Measurements from ENCODE around the gene DCAF5.
A peak's percentile ranks its signal among the peaks of the same experiment; 100 is the strongest.
"Not testable (repeated sequence)": the region's sequence is repeated elsewhere in the genome, so short reads cannot be mapped to it uniquely, and the experiment has no call there.

DCAF5 gene

DNA sequence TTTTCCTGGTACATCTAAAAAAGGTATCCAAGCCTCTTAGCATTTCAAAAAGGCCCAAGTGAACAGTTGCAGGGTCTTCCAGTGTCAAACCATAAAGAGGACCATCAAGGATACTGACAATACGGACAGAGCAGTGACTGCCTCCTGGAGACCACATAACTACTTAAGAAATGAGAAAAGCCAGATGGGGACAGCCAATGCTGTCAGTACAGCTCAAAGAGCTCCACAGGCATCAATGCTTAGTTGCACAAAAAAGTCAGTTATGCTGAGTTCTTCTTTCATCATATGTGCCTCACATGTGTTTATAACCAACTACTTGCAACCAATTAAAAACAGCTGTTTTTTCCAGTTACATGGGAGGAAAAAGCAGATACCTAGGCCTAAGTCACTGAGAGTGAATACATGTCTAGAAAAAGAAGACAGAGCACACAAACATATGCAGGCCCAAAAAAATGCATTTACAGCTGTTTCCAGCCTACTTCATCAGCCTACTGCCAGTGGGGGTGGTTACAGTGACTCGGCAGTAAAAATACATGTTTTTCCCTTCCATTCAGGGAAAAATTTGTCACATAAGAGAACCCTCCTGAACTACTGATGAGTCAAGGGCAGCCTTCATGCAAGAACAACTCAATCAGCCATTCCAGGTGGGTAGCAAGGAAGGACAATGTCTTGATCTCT lies 84.0 kb downstream of the DCAF5 start:
- DNase-seq (ENCODE audit: low spot score), result peak; percentile 67

DNA sequence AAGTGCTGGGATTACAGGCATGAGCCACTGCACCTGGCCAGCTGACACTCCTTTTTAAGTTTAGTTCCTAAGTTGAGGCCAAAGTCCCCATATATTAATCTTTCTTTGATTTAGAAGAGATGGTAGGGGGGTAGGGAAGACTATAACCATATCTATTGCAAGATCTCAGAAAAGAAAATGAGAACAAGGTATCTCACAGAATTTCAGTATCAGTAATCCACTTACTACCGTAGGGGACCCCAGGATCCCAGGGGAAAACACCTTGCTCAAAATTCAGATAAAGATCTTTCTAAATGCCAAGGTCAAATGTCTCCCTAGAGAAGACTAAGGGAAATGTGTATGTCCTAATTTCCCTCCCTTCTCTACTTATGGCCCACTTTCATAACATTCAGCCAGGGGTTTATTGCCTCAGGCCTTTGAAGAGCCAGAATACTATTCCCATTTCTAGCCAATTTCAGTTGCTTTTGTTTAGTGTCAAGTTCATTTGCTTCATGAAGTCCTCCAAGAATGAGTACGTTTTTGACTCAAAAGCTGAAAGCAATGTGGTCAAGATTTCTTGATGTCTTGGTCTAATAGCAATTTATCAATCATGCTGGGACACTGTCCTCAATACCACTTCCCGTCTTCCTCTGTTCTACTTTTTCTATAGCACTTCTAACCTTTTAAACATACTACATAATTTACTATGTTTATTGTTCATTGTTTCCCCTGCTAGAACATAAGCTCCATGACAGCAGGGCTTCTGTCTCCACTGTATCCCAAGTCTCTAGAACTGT lies 86.3 kb downstream of the DCAF5 start:
- DNase-seq (ENCODE audit: low spot score), result no peak

DNA sequence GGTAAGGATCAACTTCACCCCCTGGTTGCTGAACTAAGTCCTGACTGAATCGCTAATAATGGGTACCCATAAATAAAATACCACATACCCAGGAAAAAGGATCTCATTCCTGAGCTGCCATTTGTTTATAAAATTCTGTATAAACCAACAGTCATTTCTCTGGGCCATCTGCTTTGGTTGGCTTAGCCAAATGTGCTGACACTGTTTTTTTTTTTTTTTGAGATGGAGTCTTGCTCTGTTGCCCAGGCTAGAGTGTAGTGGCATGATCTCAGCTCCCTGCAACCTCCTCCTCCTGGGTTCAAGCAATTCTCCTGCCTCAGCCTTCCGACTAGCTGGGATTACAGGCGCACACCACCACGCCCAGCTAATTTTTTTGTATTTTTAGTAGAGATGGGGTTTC lies 87.0 kb downstream of the DCAF5 start:
- not testable (repeated sequence) for DNase-seq (ENCODE audit: low spot score)

DNA sequence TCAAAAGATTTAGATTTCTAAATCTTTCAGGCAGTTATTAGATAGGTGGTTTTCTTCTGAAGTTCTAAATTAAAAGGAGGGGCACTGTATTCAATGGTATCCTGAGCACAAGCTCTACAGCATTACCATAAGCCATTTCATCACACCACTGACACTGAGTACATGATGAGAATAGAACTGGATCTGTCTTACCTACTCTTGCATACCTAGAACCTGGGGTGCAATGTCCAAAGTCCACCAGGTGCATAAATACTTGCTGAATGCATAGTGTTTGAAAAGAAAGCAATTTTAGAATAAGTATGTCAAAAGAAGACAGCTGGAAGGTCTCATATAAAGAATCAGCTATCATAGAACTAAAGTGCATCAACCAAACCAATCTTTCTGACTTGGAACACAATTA lies 88.3 kb downstream of the DCAF5 start:
- DNase-seq (ENCODE audit: low spot score), result no peak

DNA sequence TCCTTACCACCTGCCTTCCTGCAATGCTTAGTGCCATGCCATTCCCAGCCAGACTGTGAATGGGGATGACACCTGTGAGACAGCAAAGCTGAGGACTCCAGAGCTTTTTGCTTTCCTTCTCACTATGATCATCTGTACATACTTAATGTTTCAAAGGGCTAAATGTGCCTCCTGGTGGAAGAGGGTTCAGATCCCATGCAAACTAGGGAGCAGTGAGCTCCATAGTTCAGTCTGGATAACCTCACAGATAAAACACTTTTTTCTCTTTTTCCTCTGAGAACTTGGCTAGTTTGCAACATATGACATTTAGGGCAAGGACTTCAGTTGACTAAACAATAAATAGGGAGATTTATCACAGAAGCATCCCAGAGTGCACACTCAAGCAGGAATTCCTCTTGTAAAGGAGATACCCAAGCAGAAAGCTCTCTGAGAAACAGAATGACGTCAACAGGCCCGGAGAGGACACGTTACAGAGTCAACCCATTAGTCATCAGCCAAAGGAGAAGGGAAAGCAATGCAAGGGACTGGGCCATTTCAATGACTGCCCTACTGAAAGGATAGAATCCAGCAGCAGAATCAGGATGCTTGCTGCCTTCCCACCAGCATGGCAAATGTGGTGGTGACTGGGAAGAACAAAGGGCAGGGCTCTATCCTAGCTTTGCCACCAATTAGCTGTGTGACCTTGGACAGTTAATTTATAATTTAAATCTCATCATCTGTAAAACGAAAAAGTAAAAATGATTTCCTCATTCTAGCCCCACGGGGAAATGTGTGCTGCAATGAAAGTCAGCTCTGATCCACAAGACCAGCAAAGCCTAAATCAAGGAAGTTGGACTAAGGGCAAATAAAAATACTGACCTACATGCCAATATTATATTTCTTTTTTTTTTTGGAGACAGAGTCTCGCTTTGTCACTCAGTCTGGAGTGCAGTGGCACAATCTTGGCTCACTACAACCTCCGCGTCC lies 93.0 kb downstream of the DCAF5 start:
- no peak for DNase-seq (ENCODE audit: low spot score)

DNA sequence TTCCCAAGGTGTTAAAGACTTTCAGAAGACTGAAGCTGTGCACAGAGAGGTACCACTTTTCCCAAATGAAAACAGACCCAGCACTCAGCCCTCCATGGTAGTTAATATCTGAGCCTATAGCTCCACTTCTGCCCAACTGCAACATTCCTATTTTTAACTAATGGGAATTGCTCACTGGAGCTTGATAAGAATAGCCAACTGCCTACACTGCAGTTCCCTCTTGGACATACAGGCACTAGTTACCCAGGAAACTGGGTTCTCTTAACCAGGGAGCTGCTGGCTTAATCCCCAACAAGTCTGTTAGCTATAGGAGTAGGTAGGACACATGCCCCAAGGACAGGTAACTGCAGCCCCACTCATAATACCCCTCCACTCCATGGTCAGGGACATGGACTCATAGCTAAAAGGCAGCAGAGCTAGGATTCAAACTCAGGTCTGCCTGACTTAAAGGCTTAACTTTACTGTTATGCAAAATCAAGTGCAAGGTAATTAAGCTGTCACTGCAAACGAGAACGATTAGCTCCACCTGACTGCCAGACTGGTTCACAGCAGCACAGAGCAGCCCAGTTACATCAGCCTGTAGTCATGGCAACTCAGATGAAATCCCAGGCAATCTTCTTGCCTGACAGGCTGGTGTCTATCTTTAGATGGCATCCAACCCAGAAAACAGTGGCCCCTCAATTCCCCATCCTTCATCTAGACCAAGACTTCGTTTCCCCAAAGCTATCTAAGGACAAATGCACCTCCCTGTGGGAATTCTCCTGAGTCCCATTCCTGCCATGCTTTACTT lies 96.7 kb downstream of the DCAF5 start:
- DNase-seq (ENCODE audit: low spot score), result peak; percentile 83

DNA sequence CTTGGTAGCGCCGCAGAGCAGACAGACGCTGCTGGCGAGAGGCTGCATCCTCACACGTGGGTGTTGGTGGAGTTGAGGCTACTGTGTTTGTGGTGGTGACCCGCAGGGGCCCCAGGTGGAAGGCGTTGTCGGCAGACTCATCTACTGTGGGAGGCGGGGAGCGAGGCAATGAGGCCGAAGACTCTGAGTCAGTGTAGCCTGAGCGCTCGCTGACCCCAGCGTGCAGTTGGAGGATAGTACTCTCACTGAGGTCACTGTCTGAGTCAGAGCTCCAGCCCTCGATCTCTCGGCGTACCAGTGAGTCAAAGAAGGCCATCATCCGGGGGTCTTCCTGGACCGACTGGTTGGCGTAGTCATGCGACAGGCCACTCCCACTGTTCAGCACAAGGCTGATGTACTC lies 97.8 kb downstream of the DCAF5 start:
- no peak for DNase-seq (ENCODE audit: low spot score)

DNA sequence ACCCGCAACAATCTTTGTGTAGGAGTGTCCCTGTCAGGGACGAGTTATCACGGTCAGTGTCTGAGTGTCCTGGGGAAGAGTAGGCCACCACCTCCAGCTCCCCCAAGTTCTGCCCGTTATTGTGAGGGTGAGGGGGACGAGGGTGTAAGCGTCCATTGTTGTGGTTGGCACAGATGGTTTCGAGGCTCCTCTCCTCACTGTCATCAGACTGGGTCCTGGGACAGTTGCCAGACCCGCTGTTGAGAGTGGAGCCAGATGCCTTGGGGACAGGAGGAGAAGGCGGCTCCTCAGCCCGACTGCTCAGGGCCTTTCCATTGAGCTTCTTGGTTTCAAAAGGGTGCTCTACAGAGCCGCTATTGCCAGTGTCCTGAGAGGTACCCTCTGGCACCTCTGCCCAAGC lies 98.9 kb downstream of the DCAF5 start:
- DNase-seq (ENCODE audit: low spot score), result no peak

DNA sequence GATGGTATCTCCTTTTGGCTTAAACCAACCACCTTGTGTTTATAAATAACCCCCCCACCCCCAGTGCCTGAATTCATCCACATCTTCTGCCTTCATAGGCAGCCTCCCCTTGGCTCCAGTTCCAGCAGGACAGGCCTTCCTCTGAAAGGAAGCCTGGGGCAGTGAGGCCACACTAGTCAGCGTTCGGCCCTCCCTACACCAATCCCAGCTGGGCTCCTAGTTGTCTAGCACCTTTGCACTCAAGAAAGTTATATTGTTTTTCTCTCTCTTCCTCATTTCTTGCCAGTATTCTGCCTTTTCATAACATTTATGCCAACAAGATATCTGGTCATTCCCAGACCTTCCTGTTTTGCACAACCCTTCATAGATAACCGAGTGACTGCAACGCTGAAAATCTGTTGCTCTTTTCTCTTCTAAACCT lies 100.7 kb downstream of the DCAF5 start:
- no peak for DNase-seq (ENCODE audit: low spot score)

DNA sequence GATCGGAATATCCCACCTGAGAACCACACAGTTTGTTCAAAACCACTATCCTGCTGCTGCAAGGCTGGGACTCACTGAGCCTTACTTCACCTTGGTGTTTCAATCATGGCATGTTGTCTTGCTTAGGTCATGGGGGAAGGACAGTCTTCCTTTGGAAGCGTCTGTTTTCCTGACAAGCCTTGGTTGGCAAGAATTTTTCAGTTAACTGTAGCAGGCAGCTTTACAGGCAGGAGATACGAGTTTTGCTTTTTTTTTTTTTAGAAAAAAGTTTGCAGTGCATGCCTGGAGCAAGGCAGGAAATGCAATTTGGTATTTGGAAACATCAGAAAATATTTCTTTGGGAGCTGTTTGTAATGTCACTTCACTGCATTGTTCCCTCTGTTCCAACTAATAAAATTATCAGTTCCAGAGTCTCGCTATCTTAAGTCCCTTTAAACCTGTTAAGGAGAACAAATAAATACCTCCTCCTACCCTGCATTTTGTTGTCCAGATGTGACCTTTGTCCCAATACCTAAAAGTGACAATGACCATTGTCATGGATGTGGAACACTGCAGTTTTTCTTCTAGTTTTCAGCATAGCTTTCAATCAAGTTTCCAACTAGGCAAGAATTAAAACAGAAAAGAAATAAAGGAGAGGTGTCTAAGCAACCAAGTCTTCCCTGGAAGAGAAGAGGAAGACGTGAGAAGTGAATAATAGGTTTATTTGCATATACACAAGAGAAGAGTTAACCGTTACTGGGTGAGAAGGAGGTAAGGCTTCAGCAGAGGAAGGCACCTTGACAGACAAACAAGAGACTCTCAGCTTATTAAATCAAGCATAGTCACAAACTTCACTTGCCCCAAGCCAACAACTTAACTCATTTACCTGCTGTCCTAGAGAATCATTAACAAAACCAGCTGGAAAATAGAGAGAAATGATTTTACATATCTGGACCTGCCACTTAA lies 102.4 kb downstream of the DCAF5 start:
- DNase-seq (ENCODE audit: low spot score), result no peak

DNA sequence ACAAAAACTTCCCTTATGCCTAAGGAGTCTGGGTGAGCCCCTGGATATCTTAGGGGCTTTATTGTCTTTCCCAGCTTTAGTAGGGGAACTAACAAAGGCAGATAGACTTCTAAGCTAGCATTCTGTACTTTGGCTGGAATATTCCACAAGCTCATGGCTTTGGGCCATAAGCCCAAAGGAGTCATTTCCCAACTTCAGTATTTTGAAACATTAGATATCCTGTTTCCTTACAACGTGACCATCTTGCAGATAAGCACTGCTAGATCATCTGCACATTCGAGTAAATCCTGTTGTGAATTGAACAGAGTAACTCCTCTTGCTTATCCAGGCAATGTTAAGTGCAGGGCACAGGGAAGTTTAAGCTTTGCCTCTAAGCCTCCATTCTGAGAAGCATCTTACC lies 103.2 kb downstream of the DCAF5 start:
- DNase-seq (ENCODE audit: low spot score), result no peak

DNA sequence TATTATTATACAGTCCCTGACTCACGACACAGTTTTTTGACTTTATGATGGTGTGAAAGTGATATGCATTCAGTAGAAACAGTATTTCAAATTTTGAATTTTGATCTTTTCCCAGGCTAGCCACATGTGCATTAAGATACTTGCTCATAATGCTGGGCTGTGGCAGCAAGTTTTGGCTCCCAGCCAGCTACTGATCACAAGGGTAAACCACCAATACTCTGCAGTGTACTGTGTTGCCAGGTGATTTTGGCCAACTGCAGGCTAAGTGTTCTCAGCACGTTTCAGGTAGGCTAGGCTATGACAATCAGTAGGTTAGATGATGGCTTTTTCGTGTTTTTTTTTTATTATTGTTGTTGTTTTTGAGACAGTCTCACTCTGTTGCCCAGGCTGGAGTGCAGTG lies 104.5 kb downstream of the DCAF5 start:
- DNase-seq (ENCODE audit: low spot score), result no peak

DNA sequence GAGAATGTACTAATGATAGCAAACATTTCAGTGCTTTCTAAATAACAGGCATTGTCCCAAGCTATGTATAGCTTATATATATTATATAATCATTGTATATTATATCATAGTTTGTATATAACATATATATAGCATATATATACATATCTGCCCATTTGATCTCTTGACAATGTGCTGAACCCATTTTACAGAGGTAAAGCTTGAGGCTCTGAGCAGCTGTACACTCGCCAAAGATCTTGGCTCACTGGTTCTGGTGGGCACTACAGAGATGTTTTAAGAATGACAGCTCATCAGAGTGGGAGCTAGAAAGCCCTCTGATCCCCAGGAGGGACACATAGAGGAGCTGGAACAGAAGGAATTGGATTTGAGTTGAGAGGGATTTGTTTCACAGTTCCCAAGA lies 105.7 kb downstream of the DCAF5 start:
- no peak for DNase-seq (ENCODE audit: low spot score)

DNA sequence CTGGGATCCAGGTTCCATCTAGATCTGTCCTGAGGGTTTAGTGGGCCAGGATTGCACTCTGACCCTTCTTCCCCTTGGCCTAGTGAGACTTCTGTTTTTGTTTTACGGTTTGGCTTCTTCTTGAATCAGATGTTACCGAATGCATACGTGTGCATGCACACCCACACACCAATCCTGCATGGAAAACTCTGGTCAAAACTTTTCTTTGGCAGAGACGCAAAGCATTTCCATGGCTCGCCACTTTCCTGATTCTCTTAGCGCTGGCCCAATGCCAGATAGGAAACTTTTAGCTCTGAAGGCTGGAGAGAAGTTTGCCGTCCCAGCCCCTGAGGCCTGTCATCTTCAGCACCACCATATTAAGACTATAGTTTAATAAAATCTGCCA lies 106.5 kb downstream of the DCAF5 start:
- DNase-seq (ENCODE audit: low spot score), result no peak

DNA sequence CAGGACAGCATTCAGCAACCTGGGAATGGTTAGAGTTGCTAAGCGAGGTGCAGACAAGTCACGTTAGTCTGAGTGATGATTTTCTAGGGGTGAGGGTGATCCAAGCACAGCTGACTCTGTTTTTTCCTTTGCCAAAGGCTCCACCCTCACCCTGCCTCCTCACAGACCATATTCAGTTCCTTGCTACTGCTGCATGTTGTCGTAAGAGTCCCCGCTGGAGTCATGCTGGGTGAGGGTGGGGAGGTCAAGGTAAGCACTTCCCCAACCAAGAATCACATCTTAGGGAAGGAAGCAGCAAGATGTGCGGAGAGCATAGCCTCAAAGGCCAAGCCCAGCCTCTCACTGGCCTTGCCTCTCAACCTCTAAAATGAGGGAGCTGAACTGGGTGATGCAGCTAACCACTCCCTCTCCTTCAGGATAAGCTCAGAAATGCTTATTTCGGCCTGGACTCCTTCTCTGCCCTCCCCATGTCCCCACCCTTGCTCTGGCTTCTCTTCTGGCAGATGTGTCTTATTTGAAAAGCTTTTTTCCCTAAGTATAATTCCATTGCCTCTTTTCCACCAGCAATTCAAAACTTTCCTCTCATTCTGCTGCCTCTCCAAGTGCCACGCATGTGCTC lies 107.0 kb downstream of the DCAF5 start:
- no peak for DNase-seq (ENCODE audit: low spot score)

DNA sequence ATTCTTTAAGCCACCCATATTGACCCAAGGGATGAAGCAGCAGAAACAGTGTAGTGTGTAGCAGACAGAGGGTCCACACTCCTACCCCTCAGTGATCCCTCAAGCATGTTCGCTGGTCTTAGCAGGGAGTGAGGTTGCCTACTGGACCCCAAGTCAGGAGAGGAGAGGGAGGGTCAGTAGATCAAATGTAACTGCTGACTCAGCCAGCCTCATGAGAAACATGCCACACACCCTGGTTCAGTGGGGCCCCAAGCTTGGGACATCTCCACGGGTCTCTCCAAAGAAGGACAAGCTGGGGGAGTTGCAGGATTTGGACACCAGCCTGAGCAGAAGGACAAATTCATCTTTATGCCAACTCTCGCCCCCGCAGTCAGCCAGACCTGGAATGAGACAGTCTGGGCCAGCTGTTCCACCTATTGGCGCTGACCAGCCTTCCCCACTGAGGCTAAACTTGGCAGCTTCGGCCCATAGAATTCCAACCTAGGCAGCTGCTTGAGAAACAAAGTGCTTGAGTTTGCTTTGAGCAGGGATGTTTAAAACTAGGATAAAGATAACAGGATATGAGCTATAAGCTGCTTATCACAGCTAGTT lies 107.9 kb downstream of the DCAF5 start:
- DNase-seq (ENCODE audit: low spot score), result no peak

DNA sequence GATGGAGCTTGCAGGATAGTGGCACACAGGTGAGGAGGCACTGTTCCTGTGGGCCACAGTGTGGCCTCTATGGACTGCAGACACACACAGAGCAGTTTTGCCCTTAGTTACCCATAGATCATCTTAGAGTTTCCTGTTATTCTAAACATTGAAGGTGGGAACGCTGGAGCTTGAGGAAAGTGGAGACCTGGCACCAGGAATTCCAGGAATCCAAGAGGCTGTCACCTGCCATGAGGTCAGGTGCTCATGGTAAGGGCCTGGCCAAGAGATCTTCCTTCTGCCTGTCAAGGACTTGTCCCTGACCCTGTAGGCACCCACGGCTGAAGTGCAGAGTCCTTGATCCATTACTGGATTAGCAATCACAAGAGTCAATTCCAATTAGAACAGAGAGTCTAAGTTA lies 108.6 kb downstream of the DCAF5 start:
- DNase-seq (ENCODE audit: low spot score), result no peak

DNA sequence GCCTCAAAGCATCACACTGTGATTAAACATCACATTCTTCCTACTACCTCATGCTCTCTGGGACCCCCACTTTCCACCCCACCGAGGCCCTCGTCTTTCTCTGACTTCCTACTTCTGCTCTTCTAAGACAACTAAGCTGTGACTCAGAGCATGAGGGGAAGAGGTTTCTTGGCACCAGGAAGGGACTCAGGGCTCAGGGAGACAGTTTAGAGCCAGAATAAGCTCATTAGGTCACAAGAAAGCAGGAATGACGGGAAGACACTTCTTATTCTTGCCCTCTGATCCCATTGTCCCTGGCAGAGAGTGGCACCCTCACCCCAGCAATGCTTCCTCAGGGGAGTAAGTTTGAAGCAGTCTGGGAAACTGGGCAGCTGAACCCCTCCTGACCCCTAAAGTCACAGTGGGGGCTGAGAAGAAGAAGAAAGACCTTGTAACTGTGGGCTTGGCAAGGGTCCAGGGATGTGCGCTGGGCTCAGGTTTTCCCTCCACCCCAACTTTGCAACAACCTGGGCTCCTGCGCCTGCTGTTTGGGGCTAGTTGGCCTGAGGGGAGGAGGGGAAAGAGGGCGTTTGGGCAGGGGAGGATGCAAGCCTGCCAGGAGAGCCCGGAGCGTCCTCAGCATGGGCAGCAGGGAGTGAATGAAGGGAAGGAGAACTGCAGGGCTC lies 109.2 kb downstream of the DCAF5 start:
- DNase-seq (ENCODE audit: low spot score), result no peak

DNA sequence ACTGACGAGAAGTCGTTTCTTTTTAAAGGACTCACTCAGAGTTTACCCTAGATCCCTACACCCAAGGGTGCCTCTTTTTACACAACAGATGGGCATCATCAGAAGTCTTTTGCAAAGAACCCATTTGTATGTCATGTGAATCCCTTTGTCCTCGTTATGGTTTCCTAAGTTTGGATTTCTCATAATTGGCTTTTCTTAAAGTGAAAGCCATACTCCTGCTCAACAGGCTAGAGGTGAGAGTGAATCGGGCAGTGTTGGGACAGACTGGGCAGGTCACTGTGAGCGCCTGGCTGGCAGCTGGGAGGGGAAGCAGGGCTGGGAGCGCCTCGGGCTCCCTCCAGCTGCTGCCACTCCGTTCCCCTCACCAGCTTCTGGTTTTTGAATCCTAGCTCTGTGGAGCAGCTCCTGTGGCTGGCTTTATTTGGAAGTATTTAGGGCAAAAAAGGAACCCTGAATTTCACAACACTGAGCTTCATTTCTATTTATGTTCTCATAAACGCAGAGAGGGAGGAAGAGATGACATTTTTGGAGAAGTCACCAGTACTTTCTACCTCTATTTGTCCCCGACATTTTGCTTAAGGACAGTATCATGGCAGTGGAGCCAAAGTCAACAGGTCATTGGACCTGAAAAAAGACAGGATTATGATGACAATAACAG lies 110.0 kb downstream of the DCAF5 start:
- no peak for DNase-seq (ENCODE audit: low spot score)

Measured in putamen (tissue), 1 donor.